Measurements from ENCODE around the gene KIT.

DNA sequence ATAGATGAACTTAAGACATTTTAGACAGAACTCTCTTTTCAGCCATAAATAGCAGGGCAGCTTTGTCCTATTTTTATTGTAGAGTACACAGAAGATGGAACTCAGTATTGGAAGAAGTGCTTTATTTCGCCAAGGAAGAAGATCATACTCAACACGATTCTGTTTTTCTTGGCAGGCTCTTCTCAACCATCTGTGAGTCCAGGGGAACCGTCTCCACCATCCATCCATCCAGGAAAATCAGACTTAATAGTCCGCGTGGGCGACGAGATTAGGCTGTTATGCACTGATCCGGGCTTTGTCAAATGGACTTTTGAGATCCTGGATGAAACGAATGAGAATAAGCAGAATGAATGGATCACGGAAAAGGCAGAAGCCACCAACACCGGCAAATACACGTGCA is 37.6 kb downstream of the KIT start:
- TF ChIP-seq, protein P1, sequence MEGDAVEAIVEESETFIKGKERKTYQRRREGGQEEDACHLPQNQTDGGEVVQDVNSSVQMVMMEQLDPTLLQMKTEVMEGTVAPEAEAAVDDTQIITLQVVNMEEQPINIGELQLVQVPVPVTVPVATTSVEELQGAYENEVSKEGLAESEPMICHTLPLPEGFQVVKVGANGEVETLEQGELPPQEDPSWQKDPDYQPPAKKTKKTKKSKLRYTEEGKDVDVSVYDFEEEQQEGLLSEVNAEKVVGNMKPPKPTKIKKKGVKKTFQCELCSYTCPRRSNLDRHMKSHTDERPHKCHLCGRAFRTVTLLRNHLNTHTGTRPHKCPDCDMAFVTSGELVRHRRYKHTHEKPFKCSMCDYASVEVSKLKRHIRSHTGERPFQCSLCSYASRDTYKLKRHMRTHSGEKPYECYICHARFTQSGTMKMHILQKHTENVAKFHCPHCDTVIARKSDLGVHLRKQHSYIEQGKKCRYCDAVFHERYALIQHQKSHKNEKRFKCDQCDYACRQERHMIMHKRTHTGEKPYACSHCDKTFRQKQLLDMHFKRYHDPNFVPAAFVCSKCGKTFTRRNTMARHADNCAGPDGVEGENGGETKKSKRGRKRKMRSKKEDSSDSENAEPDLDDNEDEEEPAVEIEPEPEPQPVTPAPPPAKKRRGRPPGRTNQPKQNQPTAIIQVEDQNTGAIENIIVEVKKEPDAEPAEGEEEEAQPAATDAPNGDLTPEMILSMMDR (IDR thresholded peaks at IDR 0.05), result no peak
- no peak for TF ChIP-seq POLR2AphosphoS5 (IDR thresholded peaks at IDR 0.05)
